ENCODE measurements around the gene SHE. TPM values are rescaled to one million over a fixed set of nuclear protein-coding genes. Genes with fewer than 3 reads are reported as not detected.

The SHE gene
- total RNA-seq, 1 experiment from 2014 or later, result 0.79 TPM

DNA sequence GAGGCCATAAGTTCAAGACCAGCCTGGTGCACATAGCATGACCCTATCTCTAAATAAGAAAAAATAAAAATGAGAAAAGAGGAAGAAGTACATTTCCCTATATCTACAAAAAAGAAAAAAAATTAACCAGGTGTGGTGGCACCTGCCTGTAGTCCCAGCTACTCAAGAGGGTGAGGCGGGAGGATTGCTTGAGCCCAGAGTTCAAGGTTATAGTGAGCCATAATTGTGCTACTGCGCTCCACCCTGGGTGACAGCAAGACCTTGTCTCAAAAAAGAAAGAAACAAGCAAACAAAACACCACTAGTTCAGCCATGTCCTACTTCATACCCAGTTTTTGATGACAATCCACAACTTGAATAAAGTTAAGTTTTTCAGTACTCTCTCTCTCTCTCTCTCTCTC, 30.9 kb downstream of the SHE start:
- peaks cover 7% of the 10 kb centered on the region for H3K4me1 Mint-ChIP-seq
- ChIA-PET POLR2A (no interaction called here), CTCF (interaction anchor here (1.4 kb wide), 1 partner anchor 30 kb away, joined by 3 read pairs; no protein-coding TSS in a partner anchor)
- no peak overlapping the region for H3K27ac Mint-ChIP-seq
- no peaks in the 10 kb centered on the region for H3K9me3 Mint-ChIP-seq
- H3K27me3 Mint-ChIP-seq (ENCODE audit: low read depth), result no peaks in the 10 kb centered on the region
- TF ChIP-seq ZNF219 (CRISPR knock-in tag; IDR thresholded peaks at IDR 0.05; ENCODE audit: borderline replicate concordance) (no peak), ETV6 (CRISPR knock-in tag; IDR thresholded peaks at IDR 0.05) (no peak), FOXP1 (CRISPR knock-in tag; IDR thresholded peaks at IDR 0.05; ENCODE audit: borderline replicate concordance) (no peak), ESRRA (CRISPR knock-in tag; IDR thresholded peaks at IDR 0.05; ENCODE audit: borderline replicate concordance) (no peak), SMAD3 (CRISPR knock-in tag; IDR thresholded peaks at IDR 0.05; ENCODE audit: borderline replicate concordance) (no peak), ZNF416 (CRISPR knock-in tag; IDR thresholded peaks at IDR 0.05) (no peak), ATF1 (CRISPR knock-in tag; IDR thresholded peaks at IDR 0.05) (no peak), NR2C2 (CRISPR knock-in tag; IDR thresholded peaks at IDR 0.05) (no peak), JAZF1 (CRISPR knock-in tag; IDR thresholded peaks at IDR 0.05) (no peak), GTF2I (CRISPR knock-in tag; conservative IDR thresholded peaks at IDR 0.05) (no peak), CBFB (CRISPR knock-in tag; IDR thresholded peaks at IDR 0.05; ENCODE audit: low read depth) (no peak)
- TF ChIP-seq, protein P1, sequence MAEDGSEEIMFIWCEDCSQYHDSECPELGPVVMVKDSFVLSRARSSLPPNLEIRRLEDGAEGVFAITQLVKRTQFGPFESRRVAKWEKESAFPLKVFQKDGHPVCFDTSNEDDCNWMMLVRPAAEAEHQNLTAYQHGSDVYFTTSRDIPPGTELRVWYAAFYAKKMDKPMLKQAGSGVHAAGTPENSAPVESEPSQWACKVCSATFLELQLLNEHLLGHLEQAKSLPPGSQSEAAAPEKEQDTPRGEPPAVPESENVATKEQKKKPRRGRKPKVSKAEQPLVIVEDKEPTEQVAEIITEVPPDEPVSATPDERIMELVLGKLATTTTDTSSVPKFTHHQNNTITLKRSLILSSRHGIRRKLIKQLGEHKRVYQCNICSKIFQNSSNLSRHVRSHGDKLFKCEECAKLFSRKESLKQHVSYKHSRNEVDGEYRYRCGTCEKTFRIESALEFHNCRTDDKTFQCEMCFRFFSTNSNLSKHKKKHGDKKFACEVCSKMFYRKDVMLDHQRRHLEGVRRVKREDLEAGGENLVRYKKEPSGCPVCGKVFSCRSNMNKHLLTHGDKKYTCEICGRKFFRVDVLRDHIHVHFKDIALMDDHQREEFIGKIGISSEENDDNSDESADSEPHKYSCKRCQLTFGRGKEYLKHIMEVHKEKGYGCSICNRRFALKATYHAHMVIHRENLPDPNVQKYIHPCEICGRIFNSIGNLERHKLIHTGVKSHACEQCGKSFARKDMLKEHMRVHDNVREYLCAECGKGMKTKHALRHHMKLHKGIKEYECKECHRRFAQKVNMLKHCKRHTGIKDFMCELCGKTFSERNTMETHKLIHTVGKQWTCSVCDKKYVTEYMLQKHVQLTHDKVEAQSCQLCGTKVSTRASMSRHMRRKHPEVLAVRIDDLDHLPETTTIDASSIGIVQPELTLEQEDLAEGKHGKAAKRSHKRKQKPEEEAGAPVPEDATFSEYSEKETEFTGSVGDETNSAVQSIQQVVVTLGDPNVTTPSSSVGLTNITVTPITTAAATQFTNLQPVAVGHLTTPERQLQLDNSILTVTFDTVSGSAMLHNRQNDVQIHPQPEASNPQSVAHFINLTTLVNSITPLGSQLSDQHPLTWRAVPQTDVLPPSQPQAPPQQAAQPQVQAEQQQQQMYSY (CRISPR knock-in tag; IDR thresholded peaks at IDR 0.05), result no peak
- TF ChIP-seq, protein P2, sequence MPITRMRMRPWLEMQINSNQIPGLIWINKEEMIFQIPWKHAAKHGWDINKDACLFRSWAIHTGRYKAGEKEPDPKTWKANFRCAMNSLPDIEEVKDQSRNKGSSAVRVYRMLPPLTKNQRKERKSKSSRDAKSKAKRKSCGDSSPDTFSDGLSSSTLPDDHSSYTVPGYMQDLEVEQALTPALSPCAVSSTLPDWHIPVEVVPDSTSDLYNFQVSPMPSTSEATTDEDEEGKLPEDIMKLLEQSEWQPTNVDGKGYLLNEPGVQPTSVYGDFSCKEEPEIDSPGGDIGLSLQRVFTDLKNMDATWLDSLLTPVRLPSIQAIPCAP (CRISPR knock-in tag; IDR thresholded peaks at IDR 0.05), result no peak
- TF ChIP-seq, protein P3, sequence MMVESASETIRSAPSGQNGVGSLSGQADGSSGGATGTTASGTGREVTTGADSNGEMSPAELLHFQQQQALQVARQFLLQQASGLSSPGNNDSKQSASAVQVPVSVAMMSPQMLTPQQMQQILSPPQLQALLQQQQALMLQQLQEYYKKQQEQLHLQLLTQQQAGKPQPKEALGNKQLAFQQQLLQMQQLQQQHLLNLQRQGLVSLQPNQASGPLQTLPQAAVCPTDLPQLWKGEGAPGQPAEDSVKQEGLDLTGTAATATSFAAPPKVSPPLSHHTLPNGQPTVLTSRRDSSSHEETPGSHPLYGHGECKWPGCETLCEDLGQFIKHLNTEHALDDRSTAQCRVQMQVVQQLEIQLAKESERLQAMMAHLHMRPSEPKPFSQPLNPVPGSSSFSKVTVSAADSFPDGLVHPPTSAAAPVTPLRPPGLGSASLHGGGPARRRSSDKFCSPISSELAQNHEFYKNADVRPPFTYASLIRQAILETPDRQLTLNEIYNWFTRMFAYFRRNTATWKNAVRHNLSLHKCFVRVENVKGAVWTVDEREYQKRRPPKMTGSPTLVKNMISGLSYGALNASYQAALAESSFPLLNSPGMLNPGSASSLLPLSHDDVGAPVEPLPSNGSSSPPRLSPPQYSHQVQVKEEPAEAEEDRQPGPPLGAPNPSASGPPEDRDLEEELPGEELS (CRISPR knock-in tag; IDR thresholded peaks at IDR 0.05), result no peak
- TF ChIP-seq, protein P4, sequence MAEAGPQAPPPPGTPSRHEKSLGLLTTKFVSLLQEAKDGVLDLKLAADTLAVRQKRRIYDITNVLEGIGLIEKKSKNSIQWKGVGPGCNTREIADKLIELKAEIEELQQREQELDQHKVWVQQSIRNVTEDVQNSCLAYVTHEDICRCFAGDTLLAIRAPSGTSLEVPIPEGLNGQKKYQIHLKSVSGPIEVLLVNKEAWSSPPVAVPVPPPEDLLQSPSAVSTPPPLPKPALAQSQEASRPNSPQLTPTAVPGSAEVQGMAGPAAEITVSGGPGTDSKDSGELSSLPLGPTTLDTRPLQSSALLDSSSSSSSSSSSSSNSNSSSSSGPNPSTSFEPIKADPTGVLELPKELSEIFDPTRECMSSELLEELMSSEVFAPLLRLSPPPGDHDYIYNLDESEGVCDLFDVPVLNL (CRISPR knock-in tag; IDR thresholded peaks at IDR 0.05; ENCODE audit: borderline replicate concordance, low read depth), result no peak
- TF ChIP-seq, protein P5, sequence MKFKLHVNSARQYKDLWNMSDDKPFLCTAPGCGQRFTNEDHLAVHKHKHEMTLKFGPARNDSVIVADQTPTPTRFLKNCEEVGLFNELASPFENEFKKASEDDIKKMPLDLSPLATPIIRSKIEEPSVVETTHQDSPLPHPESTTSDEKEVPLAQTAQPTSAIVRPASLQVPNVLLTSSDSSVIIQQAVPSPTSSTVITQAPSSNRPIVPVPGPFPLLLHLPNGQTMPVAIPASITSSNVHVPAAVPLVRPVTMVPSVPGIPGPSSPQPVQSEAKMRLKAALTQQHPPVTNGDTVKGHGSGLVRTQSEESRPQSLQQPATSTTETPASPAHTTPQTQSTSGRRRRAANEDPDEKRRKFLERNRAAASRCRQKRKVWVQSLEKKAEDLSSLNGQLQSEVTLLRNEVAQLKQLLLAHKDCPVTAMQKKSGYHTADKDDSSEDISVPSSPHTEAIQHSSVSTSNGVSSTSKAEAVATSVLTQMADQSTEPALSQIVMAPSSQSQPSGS (CRISPR knock-in tag; IDR thresholded peaks at IDR 0.05; ENCODE audit: borderline replicate concordance, low read depth), result no peak
- TF ChIP-seq, protein P6, sequence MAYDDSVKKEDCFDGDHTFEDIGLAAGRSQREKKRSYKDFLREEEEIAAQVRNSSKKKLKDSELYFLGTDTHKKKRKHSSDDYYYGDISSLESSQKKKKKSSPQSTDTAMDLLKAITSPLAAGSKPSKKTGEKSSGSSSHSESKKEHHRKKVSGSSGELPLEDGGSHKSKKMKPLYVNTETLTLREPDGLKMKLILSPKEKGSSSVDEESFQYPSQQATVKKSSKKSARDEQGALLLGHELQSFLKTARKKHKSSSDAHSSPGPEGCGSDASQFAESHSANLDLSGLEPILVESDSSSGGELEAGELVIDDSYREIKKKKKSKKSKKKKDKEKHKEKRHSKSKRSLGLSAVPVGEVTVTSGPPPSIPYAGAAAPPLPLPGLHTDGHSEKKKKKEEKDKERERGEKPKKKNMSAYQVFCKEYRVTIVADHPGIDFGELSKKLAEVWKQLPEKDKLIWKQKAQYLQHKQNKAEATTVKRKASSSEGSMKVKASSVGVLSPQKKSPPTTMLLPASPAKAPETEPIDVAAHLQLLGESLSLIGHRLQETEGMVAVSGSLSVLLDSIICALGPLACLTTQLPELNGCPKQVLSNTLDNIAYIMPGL (CRISPR knock-in tag; IDR thresholded peaks at IDR 0.05), result no peak
- TF ChIP-seq, protein P7, sequence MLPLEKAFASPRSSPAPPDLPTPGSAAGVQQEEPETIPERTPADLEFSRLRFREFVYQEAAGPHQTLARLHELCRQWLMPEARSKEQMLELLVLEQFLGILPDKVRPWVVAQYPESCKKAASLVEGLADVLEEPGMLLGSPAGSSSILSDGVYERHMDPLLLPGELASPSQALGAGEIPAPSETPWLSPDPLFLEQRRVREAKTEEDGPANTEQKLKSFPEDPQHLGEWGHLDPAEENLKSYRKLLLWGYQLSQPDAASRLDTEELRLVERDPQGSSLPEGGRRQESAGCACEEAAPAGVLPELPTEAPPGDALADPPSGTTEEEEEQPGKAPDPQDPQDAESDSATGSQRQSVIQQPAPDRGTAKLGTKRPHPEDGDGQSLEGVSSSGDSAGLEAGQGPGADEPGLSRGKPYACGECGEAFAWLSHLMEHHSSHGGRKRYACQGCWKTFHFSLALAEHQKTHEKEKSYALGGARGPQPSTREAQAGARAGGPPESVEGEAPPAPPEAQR (CRISPR knock-in tag; IDR thresholded peaks at IDR 0.05), result no peak
- TF ChIP-seq, protein P8, sequence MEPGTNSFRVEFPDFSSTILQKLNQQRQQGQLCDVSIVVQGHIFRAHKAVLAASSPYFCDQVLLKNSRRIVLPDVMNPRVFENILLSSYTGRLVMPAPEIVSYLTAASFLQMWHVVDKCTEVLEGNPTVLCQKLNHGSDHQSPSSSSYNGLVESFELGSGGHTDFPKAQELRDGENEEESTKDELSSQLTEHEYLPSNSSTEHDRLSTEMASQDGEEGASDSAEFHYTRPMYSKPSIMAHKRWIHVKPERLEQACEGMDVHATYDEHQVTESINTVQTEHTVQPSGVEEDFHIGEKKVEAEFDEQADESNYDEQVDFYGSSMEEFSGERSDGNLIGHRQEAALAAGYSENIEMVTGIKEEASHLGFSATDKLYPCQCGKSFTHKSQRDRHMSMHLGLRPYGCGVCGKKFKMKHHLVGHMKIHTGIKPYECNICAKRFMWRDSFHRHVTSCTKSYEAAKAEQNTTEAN (CRISPR knock-in tag; IDR thresholded peaks at IDR 0.05), result no peak
- ATAC-seq (no peak), DNase-seq (ENCODE audit: low spot score) (no peak)
- no peak overlapping the region for H3K4me3 Mint-ChIP-seq
- H3K36me3 Mint-ChIP-seq, result no peaks in the 10 kb centered on the region
